Activated CD4-positive, alpha-beta memory T cell treated with anti-CD3 and anti-CD28 coated beads, Interleukin-2, amount 10 ng/mL, durations not matched to agents 7 days and 5 days (primary cell): Measurements from ENCODE around the gene FGF16. TPM values are rescaled to one million over a fixed set of nuclear protein-coding genes. Genes with fewer than 3 reads are reported as not detected.

Experiments
- CTCF ChIA-PET: fragments of 350-600 bp; sonication (Branson Sonifier 250); formaldehyde crosslinking; loops from one replicate; lab custom pipeline; 2021; ENCODE audit warnings: antibody characterized with exemption, inconsistent platforms; lab: Charles Lee
- POLR2A ChIA-PET: fragments of 350-600 bp; sonication (Branson Sonifier 250); formaldehyde crosslinking; loops from one replicate; lab custom pipeline; 2021; ENCODE audit warnings: antibody characterized with exemption; lab: Charles Lee
- DNase-seq: peaks from one replicate; pipeline ENCODE4 v3.0.0-alpha.2; 2020
- H3K27ac Mint-ChIP-seq: one replicate; pipeline ENCODE4 v1.8.0; 2021; ENCODE audit warnings: mild to moderate bottlenecking, mixed read lengths
- H3K27me3 Mint-ChIP-seq: one replicate; pipeline ENCODE4 v1.8.0; 2021; ENCODE audit warnings: mixed read lengths
- H3K36me3 Mint-ChIP-seq: one replicate; pipeline ENCODE4 v1.8.0; 2021; ENCODE audit warnings: low read depth, mixed read lengths
- H3K4me1 Mint-ChIP-seq: one replicate; pipeline ENCODE4 v1.8.0; 2021; ENCODE audit warnings: mixed read lengths
- H3K4me3 Mint-ChIP-seq: one replicate; pipeline ENCODE4 v1.8.0; 2021; ENCODE audit warnings: mild to moderate bottlenecking, mixed read lengths
- H3K9me3 Mint-ChIP-seq: one replicate; pipeline ENCODE4 v1.8.0; 2021; ENCODE audit warnings: mixed read lengths
- total RNA-seq, 2 experiments: library from RNA; stranded (reverse); gene quantifications; one replicate each; pipeline ENCODE4 v1.2.3, GENCODE V29; 2021

The FGF16 gene
- total RNA-seq, 2 experiments from 2014 or later = not detected

GRCh38 chrX:77434962-77435361, 12.2 kb upstream of the FGF16 start:
- Mint-ChIP-seq H3K4me1 (no peaks in the 10 kb centered on the region), H3K27me3 (no peaks in the 10 kb centered on the region), H3K27ac (no peak overlapping the region), H3K36me3 (no peaks in the 10 kb centered on the region), H3K4me3 (no peak overlapping the region), H3K9me3 (no peaks in the 10 kb centered on the region)
- POLR2A ChIA-PET = no interaction called here
- CTCF ChIA-PET = no interaction called here
- DNase-seq = no peak

- no peaks in the 10 kb centered on the region for H3K9me3 Mint-ChIP-seq
- no peak overlapping the region for H3K27ac Mint-ChIP-seq
- CTCF ChIA-PET = no interaction called here
- H3K4me3 Mint-ChIP-seq = no peak overlapping the region
- POLR2A ChIA-PET = no interaction called here
- no peaks in the 10 kb centered on the region for H3K27me3 Mint-ChIP-seq
- H3K4me1 Mint-ChIP-seq = no peaks in the 10 kb centered on the region
- DNase-seq = no peak
- no peaks in the 10 kb centered on the region for H3K36me3 Mint-ChIP-seq
These were observed 10.9 kb upstream of the FGF16 start for GRCh38 chrX:77436271-77436670.

GRCh38 chrX:77436682-77437081, 10.5 kb upstream of the FGF16 start:
- DNase-seq = no peak
- H3K9me3 Mint-ChIP-seq = no peaks in the 10 kb centered on the region
- no peak overlapping the region for H3K4me3 Mint-ChIP-seq
- POLR2A ChIA-PET = no interaction called here
- no peak overlapping the region for H3K27ac Mint-ChIP-seq
- CTCF ChIA-PET = no interaction called here
- H3K36me3 Mint-ChIP-seq = no peaks in the 10 kb centered on the region
- H3K4me1 Mint-ChIP-seq = no peaks in the 10 kb centered on the region
- no peaks in the 10 kb centered on the region for H3K27me3 Mint-ChIP-seq

- Mint-ChIP-seq H3K9me3 (no peaks in the 10 kb centered on the region), H3K27me3 (peaks cover 3% of the 10 kb centered on the region), H3K36me3 (no peaks in the 10 kb centered on the region), H3K27ac (no peak overlapping the region), H3K4me1 (no peaks in the 10 kb centered on the region), H3K4me3 (no peak overlapping the region)
- ChIA-PET CTCF (no interaction called here), POLR2A (no interaction called here)
- DNase-seq = no peak
These were observed 6.9 kb upstream of the FGF16 start for GRCh38 chrX:77440330-77440729.

GRCh38 chrX:77441033-77441432, 6.2 kb upstream of the FGF16 start:
- no peak for DNase-seq
- CTCF ChIA-PET = no interaction called here
- H3K4me1 Mint-ChIP-seq = peaks cover 4% of the 10 kb centered on the region
- H3K27me3 Mint-ChIP-seq = peaks cover 3% of the 10 kb centered on the region
- POLR2A ChIA-PET = no interaction called here
- H3K9me3 Mint-ChIP-seq = no peaks in the 10 kb centered on the region
- no peaks in the 10 kb centered on the region for H3K36me3 Mint-ChIP-seq
- no peak overlapping the region for H3K27ac Mint-ChIP-seq
- no peak overlapping the region for H3K4me3 Mint-ChIP-seq

- ChIA-PET CTCF (no interaction called here), POLR2A (no interaction called here)
- no peak for DNase-seq
- Mint-ChIP-seq H3K27ac (no peak overlapping the region), H3K4me1 (peaks cover 4% of the 10 kb centered on the region), H3K4me3 (no peak overlapping the region), H3K9me3 (no peaks in the 10 kb centered on the region), H3K36me3 (no peaks in the 10 kb centered on the region), H3K27me3 (peaks cover 3% of the 10 kb centered on the region)
These were observed 5.7 kb upstream of the FGF16 start for GRCh38 chrX:77441479-77441878.

GRCh38 chrX:77442728-77443127, 4.5 kb upstream of the FGF16 start:
- ChIA-PET POLR2A (no interaction called here), CTCF (no interaction called here)
- Mint-ChIP-seq H3K4me1 (peaks cover 7% of the 10 kb centered on the region), H3K27ac (no peak overlapping the region), H3K36me3 (no peaks in the 10 kb centered on the region), H3K4me3 (no peak overlapping the region), H3K27me3 (peaks cover 6% of the 10 kb centered on the region), H3K9me3 (no peaks in the 10 kb centered on the region)
- no peak for DNase-seq

- Mint-ChIP-seq H3K9me3 (no peaks in the 10 kb centered on the region), H3K27me3 (peaks cover 11% of the 10 kb centered on the region), H3K36me3 (no peaks in the 10 kb centered on the region), H3K4me3 (no peak overlapping the region), H3K27ac (no peak overlapping the region), H3K4me1 (peaks cover 7% of the 10 kb centered on the region)
- ChIA-PET POLR2A (no interaction called here), CTCF (no interaction called here)
- no peak for DNase-seq
These were observed 3.1 kb upstream of the FGF16 start for GRCh38 chrX:77444075-77444474.

- H3K9me3 Mint-ChIP-seq = no peaks in the 10 kb centered on the region
- no peak for DNase-seq
- no peak overlapping the region for H3K4me3 Mint-ChIP-seq
- no peaks in the 10 kb centered on the region for H3K36me3 Mint-ChIP-seq
- H3K4me1 Mint-ChIP-seq = peaks cover 7% of the 10 kb centered on the region
- CTCF ChIA-PET = no interaction called here
- POLR2A ChIA-PET = no interaction called here
- no peak overlapping the region for H3K27ac Mint-ChIP-seq
- peaks cover 11% of the 10 kb centered on the region for H3K27me3 Mint-ChIP-seq
These were observed 2.6 kb upstream of the FGF16 start for GRCh38 chrX:77444545-77444944.

GRCh38 chrX:77446029-77446585, 1.1 kb upstream of the FGF16 start:
- ChIA-PET CTCF (interaction anchor here (0.6 to 1.1 kb wide), 2 partner anchors 154 to 335 kb away, joined by 3 read pairs; no protein-coding TSS in a partner anchor), POLR2A (interaction anchor here (1.5 kb wide), 1 partner anchor 9 kb away, joined by 3 read pairs; no protein-coding TSS in a partner anchor)
- Mint-ChIP-seq H3K27me3 (peaks cover 11% of the 10 kb centered on the region), H3K36me3 (no peaks in the 10 kb centered on the region), H3K27ac (no peak overlapping the region), H3K4me3 (peak overlapping the region; percentile 60), H3K9me3 (no peaks in the 10 kb centered on the region), H3K4me1 (peaks cover 7% of the 10 kb centered on the region)
- DNase-seq = no peak

- DNase-seq = no peak
- Mint-ChIP-seq H3K27me3 (peaks cover 11% of the 10 kb centered on the region), H3K4me3 (no peak overlapping the region), H3K4me1 (peaks cover 7% of the 10 kb centered on the region), H3K36me3 (no peaks in the 10 kb centered on the region), H3K27ac (no peak overlapping the region), H3K9me3 (no peaks in the 10 kb centered on the region)
- ChIA-PET POLR2A (no interaction called here), CTCF (interaction anchor here (1.1 kb wide), 1 partner anchor 152 kb away, joined by 3 read pairs; no protein-coding TSS in a partner anchor)
These were observed 722 bp downstream of the FGF16 start for GRCh38 chrX:77447653-77448569.

- DNase-seq = no peak
- no peaks in the 10 kb centered on the region for H3K9me3 Mint-ChIP-seq
These were observed 3.2 kb downstream of the FGF16 start for GRCh38 chrX:77450415-77450814.

GRCh38 chrX:77450996-77451395, 3.8 kb downstream of the FGF16 start:
- Mint-ChIP-seq H3K36me3 (no peaks in the 10 kb centered on the region), H3K4me3 (no peak overlapping the region), H3K27me3 (peaks cover 8% of the 10 kb centered on the region), H3K4me1 (peaks cover 3% of the 10 kb centered on the region), H3K27ac (no peak overlapping the region), H3K9me3 (no peaks in the 10 kb centered on the region)
- ChIA-PET CTCF (no interaction called here), POLR2A (no interaction called here)
- DNase-seq = no peak

More at GRCh38 chrX:77450415-77450814, 3.2 kb downstream of the FGF16 start:
- POLR2A ChIA-PET = no interaction called here
- CTCF ChIA-PET = no interaction called here
- Mint-ChIP-seq H3K4me3 (no peak overlapping the region), H3K36me3 (no peaks in the 10 kb centered on the region), H3K27ac (no peak overlapping the region), H3K27me3 (peaks cover 8% of the 10 kb centered on the region), H3K4me1 (peaks cover 7% of the 10 kb centered on the region)
